ENCODE measurements around the gene ZCCHC24.
"Not testable (repeated sequence)": the region's sequence is repeated elsewhere in the genome, so short reads cannot be mapped to it uniquely, and the experiment has no call there.

ZCCHC24 gene

DNA sequence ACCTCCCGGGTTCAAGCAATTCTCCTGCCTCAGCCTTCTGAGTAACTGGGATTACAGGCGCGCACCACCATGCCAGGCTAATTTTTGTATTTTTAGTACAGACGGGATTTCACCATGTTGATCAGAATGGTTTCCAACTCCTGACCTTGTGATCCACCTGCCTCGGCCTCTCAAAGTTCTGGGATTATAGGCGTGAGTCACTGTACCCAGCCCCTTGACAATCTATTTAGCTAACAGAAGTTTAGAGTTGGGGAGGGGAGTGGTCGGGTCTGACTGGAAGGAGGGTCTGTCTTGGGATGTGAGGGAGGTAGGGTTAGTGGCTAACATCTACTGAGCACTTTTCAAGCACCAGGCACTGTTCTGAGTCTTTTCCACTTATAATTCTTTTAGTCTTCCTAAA, 27.0 kb upstream of the ZCCHC24 start:
- DNase-seq: no peak

DNA sequence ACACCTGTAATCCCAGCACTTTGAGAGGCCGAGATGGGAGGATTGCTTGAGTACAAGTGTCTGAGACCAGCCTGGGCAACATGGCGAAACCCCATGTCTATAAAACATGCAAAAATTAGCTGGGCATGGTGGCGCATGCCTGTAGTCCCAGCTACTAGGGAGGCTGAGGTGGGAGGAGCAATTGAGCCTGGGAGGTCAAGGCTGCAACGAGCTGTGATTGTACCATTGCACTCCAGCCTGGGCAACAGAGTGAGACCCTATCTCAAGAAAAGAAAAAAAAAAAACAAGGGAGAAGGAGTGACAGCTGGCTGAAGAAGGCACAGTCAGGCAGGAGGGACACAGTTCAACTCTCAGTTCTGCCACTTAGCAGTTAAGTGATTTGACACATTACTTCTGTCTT, 26.4 kb upstream of the ZCCHC24 start:
- no peak for DNase-seq

DNA sequence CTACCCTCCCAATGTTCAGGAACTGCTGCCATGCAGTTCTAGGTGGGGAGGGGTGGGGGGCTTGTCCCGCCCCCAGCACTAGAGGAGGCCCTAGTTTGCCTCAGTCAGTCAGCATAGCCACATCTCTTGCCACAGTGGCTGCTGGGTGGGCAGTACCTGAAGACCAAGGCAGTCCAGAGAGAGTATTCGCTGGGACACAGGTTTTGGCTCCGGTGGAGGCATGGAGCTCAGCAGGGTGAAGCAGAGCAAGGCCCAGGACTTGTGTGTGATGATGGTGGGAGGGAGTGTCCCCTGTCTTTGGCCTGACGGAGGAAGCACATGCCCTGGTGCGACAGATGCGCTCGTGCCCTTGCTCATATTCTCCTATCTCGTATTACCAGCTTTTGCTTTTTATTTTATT, 24.7 kb upstream of the ZCCHC24 start:
- no peak for DNase-seq

DNA sequence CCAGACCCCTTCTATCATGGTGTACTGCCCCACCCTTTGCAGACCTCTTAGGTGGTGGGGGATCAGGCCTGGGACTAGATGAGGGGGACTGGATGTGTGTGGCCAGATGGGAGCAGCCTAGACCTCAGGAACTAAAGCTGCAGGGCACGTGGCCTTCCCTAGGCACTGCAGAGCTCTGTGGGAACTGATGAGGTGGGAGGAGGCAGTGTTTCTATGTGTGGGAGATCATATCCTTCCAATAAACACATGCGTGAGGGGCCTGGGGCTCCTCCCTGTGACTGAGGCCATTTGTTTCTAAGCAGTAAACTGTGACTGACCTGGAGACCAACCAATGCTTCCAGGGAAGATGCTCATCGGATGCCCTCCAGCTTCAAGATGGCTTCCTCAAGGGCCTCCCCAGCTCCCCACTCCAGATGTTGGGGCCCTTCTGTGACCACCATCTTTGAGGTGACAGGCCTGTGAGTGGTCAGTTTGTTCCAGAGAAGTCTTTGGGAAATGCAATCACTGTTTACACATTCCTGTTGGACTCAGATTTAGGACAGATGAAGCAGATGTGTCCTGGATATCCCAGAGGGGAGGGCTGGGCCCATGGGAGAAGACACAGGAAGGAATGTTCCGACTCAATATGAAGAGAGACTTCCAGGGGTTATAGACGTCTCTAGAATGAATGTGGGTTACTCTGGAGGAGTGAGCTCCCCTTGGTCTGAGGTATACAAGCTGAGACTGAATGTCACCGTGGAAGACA, 23.6 kb upstream of the ZCCHC24 start:
- DNase-seq: no peak

DNA sequence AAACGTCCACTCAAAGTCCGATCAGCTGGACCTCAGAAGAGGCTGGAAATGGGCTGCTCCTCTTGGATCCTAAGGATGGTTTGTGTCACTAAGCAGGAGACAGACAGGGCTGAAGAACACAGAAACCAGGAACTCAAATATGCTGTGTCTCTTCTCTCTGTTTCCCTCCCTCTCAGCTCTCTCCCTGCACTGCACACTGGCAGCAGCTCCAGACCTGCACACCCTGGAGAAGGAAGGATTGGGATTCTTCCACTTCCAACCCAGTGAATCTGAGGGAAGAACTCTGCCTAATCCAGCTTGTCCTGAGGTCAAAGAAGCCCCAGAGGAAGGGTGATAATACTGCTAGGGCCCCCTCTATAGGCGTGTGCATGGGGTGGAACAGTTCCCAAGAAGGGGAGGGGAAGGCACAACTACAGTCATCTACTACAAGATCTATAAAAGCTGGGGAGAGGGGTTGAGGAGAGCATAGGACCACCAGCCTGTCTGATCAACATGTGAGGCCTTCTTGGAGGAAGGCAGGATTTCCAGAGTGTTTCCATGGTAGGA, 22.7 kb upstream of the ZCCHC24 start:
- DNase-seq: no peak

DNA sequence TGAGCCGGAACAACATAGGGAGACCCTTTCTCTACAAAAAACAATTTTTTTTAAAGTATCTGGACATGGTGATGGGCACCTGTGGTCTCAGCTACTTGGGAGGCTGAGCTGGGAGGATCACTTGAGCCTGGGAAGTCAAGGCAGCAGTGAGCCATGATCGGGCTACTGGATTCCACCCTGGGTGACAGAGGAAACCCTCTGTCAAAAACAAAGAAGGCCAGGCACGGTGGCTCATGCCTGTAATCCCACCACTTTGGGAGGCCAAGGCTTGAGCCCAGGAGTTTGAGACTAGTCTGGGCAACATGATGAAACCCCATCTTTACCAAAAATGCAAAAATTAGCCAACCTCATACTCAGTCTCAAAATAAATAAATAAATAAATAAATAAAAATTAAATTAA, 19.9 kb upstream of the ZCCHC24 start:
- DNase-seq: no peak

DNA sequence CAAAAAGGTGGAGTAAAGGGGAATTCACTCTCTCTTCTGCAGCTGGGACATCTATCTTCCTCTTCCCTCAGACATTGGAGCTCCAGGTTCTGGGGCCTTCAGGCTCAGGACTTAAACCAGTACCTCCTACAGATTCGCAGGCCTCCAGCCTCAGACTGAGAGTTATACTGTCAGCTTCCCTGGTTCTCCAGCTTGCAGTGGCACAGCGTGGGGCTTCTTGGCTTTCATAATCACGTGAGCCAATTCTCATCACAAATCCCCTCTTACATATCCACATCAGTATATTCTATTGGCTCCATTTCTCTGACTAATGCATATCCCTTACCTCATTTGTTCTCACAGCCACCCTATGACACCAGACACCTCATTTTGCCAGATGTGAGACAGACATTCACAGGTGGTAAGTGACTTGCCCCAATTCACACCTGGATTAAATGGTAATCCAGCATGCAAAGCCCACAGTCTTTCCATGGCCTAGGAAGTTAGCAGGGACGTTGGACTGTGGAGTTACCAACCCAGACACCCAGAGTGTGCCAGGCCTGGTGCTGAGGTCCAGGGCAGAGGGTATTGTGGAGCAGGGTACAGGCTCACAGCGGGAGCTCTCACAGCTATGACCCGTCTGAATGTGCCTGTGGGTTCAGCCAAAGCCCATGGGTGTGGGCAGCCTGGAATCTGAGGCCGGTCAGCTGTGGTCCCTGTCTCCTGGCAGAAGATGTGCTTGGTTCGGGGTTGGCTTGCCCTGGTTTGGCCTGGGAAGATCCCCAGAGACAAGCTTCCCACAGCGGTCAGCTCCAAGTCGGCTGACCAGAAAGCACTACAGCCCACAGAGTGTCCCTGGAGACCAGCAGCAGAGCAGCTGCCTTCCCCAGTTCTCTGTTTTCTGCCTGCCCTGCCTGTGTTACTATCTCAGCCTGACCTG, 18.4 kb upstream of the ZCCHC24 start:
- DNase-seq: no peak

DNA sequence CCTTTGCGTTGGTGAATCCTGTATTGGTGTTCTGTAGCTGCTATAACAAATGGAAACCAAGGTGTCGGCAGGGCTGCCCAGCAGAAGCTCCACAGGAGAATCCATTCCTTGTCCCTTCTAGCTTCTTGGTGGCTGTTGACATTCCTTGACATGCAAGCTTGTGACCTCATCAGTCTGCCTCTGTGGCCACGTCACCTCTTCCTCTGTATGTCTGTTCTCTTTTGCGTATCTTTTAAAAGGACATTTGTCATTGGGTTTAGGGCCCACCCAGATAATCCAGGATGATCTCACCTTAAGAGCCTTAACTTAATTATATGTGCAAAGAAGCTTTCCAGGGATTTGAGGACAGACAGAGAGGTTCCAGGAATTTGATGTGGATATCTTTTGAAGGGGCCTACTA, 15.3 kb upstream of the ZCCHC24 start:
- DNase-seq: no peak

DNA sequence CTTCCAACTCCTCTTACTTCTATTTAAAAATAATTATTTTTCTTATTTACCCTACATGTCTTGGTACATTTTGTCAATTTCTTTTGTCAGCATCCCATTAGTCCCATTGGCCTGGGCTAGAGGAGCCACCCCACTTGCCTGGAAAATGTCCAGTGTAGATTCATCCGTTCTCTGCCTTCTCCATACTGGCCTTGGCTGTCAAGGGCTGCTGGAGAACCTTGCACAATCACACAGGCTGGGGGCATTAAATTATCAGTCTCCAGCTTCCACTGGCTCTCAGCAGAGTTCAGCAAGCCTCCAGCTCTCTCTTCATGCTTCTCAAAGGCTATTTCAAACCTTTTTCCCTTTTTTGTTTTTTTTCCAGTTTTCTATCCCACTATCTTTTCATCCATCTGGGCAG, 13.8 kb upstream of the ZCCHC24 start:
- no peak for DNase-seq

DNA sequence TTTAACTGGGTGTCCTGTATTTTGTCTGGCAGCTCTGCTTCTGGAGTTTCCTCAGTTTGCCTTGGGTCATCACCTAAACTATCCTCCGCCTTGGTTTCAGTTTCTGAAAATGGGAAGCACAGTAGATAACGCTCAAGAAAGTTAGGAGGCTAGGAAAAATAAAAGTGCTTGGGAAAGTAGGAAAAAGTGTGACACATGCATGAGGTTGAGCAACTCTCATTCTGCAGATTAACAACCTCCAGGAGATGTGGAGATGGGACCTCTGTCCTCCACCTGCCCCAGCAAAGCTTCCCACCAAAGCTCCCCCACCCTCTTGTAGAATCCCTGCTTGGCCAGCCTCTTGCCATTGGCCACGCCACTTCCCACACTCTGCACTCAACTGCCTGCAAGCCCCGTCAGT, 13.1 kb upstream of the ZCCHC24 start:
- no peak for DNase-seq

DNA sequence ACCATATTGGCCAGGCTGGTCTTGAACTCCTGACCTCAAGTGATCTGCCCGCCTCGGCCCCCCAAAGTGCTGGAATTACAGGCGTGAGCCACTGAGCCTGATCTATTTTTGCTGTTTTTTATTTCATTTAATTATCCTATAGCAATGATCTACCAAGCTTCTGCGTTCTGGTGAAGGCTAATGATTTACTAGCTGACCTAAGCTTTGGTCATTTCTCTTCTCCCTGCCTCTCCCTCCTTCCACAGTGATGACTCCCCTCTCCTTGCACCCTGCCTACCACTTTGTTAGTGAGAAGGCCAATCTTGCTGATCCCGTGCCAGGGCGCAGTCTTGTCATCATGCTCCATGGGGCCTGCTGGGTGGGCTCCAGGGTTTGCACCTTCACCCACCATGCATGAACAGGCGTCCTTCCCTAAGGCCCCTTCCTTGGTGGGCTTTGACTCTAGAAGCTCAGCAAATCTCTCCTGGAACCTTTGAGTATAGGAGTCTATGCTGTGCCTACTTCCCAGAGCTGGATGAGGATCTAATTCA, 11.9 kb upstream of the ZCCHC24 start:
- DNase-seq: no peak

DNA sequence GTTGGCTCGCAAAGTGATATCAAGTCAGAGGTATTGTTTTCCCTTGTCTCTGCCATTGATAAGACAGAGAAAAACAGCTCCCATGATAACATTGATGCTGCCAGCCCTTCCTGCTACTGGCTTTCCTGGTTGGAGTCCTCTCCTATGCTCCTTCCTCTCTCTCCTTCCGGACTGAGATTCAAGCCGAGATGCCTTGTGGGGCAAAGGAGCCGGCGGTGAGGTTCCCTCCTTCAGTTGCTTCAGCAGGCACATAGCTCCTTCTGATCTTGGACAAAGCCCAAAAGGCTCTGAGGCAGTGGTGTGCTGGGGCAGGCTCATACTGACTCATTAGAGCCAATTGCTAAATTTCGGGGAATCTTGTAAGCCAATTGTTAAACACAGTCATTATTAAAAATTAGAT, 8.8 kb upstream of the ZCCHC24 start:
- no peak for DNase-seq

DNA sequence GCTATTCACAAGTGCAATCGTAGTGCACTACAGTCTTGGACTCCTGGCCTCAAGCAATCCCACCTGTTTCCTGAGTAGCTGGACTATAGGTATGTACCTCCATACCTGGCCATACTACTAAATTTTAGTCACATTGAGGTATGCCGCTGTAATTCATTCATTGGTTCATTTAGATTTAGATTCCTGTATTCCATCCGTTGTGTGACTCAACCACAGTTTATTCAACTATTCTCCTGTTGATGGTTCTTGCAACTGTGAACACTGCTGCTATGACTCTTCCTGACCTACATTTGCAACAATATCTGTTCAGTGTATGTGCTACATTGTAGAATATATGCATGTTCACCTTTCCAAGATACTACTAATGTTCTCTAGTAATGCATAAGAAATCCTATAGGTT, 8.0 kb upstream of the ZCCHC24 start:
- no peak for DNase-seq

DNA sequence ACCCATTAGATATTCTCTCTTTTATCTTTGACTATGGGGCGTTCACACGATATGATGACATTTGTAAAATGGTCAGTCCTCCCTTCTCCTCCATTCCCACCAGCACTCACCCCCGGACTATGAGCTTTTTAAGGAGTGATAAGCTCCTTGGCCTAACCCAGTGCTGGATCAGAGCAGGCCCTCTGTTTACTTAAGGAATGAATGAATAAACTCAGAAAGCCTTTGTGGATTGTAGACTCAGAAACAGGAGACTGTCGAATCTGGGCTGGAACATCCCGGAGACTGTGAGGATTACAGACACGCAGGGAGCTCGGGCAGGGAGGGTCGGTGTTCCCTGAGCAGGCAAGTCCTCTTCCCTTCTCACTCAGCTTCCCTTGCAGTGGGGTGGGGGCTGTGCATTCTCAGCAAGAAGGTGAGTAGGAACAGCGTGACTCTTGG, 6.8 kb upstream of the ZCCHC24 start:
- no peak for DNase-seq

DNA sequence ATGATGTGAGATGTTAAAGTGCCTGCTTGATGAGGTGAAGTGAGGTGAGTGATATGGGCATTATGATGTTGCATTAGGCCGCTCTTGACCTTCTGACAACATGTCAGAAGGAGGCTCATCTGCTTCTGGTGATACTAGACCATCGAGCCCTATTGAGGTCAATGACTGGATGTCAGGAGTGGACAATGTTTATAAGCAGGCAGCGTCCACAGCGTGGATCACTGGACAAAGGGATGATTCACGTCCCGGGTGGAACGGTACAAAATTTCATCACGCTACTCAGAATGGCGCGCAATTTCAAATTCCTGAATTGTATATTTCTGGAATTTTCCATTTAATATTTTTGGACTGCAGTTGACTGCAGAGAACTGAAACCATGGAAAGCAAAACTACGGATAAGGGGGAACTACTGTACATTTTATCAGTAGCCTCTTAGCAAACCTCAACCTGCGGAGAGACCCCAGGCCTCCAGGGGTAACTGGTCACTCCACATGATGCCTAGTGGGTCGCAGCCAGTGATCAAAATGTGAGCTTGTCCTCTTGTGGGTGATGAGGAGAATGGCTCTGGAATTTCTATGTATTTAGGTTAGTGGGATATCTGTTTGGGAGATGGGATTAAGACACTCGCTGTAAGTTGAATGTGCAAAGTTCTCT, 5.7 kb upstream of the ZCCHC24 start:
- no peak for DNase-seq

DNA sequence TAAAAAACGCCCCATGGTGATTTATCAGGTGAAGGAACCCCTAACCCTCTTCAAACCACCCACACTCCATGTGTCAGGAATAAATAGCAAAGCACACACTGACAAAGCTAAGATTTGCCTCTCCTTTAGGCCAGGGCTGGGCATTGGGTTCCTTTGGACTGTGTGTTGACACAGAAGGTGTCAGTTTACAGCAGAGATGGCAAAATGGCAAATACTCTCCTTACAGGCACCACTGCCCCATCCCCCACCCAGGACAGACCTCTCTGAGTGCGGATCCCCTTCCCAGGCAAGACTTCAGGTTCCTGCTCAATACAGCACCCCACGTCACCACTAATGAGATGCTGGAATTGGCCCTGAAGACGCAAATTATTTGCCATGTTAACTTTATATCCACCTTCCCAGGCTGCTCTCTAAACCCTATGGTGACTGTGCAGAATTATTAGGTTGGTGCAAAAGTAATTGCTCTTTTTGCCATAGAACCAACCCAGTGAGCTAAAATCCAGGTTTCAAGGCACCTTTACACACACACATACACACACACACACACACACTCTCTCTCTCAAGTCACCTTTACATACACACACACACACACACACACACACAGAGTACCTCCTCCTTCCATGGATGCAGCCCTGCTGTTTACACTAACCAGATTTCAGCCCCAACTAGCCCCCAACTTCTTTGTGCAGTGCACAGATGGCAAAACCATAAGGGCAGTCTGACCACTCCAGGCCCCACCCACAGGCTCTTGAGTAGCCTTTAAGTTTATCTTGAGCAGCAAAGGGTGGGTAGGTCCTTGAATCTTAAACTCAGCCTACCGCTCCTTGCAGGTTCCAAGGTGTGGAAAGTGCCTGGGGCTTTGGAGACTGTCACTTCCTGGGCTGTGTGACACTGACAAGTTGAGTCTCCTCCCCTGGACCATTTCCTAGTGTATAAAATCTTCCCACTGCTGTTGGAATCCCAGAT, 4.0 kb upstream of the ZCCHC24 start:
- DNase-seq: peak; percentile 8 to 49

DNA sequence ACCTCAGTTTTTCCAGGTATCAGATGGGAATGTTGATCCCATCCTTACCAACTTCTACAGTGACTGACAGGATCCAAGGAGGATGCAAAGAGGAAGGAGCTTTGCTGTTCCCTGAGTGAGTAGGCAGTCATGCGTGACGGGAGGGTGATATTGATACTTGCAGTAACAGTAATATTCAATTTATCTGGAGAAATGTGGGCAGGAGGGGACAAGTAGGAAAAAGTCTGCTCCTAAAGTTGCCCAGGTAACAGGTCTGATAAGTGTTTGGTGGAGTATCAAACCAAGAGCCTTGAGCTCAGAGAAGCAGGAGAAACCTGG, 3.3 kb upstream of the ZCCHC24 start:
- no peak for DNase-seq

DNA sequence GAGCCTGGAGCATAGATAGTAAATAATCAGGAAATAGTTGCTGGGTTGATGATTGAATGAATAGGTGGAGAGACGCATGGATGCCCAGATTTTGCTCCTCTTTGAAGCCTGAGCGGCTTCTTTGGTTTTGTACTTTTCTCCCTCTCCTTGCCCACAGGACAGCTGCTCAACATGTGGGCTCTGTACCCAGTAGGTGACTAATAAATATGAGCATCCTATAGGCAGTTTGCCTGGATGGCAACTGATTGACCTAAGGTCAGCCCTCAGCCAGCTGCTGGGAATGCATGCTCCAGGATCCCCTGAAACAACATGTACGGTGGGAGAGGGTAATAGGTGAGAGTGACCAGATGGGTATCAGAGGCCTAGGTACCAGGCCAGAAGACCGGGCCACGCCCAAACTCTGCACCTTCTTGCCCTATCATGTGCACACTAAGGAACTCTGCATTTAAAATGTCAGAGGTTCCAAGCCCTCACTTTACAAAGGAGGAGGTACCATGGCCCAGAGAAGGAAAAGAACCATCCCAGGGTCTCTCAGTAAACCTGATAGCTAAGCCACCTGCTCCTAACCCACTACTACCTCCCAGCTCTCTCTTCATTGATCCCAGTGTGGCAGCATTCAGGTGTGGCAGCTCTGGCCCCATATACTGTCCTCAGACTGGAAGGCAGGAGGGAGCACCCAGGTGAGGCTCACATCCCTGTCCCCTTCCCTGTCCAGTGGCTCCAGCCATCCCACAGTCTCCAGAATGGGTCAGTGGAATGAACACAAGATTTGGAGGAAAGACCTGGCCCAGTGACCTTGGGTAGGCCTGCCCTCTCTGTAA, 2.7 kb upstream of the ZCCHC24 start:
- DNase-seq: no peak

DNA sequence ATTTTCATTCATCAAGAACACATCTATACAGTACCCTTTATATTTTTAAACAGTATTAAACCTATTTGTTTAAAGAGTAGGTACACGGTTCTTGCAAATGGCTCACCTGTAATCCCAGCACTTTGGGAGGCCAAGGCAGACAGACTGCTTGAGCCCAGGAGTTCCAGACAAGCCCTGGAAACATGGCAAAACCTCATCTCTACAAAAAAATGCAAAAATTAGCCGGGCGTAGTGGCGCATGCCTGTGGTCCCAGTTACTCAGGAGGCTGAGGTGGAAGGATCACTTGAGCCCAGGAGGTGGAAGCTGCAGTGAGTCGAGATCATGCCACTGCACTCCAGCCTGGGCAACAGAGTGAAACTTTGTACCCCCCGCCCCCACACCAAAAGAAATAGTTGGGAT, 1.8 kb upstream of the ZCCHC24 start:
- not testable (repeated sequence) for DNase-seq

DNA sequence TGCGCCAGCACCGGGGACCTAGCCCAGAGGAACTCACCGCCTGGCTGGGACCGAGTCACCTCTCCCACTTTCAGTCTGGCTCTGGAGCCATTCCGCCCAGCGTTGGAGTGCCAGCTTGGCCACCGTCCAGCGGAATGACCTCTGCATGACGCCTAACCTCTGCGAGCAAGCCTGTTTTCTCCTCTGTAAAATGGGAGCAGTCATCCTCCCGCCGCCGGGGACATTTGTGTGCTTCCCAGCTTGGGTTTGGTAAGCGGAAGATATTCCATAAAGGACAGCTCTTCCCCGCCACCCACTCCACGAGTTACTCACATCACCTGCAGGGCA, 1.3 kb upstream of the ZCCHC24 start:
- DNase-seq: no peak
